GM23248 (cell line): ENCODE measurements around the gene SCML2.

ENCODE experiments used
- EZH2 ChIP-seq: fragments of 200-600 bp; sonication (generic); IDR thresholded peaks from 2 replicates; pipeline ENCODE4 v1.6.1; 2018; ENCODE audit warnings: antibody characterized with exemption, mild to moderate bottlenecking; ENCODE audit not compliant: insufficient read depth, poor library complexity, severe bottlenecking
- EZH2phosphoT487 ChIP-seq: fragments of 200-600 bp; sonication (generic); IDR thresholded peaks from 2 replicates; pipeline ENCODE4 v1.6.1; 2018; ENCODE audit warnings: antibody characterized with exemption, moderate library complexity, mild to moderate bottlenecking, low read depth; ENCODE audit not compliant: insufficient read depth

DNA sequence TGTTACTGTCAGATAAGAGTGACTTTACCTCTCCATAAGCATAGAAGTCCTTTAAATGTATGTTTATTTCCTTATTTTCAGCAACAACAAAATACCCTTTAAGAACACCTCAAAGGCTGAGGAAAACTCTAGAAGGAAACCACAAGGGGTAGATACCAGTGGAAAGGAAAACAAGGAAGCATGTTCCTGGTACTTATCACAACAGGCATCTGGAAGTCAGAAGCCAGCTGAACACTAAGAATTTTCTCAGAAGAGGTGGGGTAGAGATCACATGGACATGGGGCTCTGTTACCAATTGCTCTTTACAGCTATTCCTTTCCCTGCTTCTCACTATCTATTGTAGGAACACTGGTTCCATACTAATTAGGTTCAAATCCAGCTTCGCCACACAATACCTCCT is 82.3 kb downstream of the SCML2 start:
- TF ChIP-seq EZH2 (no peak), EZH2phosphoT487 (no peak)
